GM21447 (cell line): ENCODE results near the gene ZDHHC5.
A peak's percentile ranks its signal among the peaks of the same experiment; 100 is the strongest.
"Not testable (repeated sequence)": the region's sequence is repeated elsewhere in the genome, so short reads cannot be mapped to it uniquely, and the experiment has no call there.

Source experiments
- ATAC-seq: cut with Tn5 transposase; IDR thresholded peaks from one replicate; pipeline ENCODE4 v1.9.1; 2021; ENCODE audit not compliant: unreplicated experiment

The ZDHHC5 gene

DNA sequence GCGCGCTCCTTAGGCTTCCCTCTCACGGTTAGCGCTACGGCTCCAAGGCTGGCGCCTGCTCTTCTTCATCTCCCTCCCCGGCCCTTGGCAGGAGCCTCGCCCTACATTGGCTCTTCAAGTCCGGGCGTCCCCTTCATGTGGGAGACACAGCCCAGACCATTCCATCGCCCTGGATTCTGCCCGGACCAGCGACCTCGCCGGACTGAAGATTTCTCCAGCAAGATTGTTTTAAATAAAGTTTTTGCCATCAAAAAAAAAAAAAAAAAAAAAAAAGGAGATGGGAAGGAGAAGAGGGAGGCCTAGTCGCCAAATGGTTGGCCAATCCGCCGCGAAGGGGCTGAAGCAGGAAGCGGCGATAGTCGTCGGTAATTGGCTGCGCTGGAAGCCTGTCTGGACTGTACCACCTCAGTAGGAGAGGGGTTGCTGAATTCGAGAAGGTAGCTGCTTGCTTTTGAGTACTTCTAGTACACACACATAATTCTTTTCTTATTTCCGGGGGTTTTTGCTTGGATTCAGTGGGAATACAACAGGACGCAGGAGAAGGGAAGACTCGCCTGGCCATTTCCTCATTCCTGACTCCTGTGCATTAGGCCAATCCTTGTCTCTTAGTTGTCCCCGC is 688 bp upstream of the ZDHHC5 start:
- ATAC-seq, result peak; percentile 63

- peak; percentile 9 for ATAC-seq
Observed at GRCh38 chr11:57668434-57668782, 494 bp downstream of the ZDHHC5 start.

DNA sequence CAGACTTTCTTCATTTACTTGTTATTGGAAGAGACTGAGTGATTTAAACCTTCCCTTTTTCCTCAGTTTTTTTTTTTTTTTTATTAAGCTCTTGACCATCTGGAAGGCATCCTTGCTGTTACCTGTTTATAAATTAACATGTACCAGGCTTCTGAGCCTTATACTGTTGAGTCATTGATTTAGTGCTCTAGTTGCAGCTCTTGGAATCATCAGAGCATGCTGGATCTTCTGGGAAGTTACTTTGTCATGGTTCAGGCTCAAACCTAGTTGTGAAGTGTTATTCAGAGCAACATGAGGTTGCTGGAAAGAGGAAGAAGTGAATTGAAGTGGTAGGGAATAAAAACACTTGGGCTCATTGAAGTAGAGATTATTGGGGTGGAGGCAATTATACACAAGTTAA is 6.3 kb downstream of the ZDHHC5 start:
- ATAC-seq, result no peak

DNA sequence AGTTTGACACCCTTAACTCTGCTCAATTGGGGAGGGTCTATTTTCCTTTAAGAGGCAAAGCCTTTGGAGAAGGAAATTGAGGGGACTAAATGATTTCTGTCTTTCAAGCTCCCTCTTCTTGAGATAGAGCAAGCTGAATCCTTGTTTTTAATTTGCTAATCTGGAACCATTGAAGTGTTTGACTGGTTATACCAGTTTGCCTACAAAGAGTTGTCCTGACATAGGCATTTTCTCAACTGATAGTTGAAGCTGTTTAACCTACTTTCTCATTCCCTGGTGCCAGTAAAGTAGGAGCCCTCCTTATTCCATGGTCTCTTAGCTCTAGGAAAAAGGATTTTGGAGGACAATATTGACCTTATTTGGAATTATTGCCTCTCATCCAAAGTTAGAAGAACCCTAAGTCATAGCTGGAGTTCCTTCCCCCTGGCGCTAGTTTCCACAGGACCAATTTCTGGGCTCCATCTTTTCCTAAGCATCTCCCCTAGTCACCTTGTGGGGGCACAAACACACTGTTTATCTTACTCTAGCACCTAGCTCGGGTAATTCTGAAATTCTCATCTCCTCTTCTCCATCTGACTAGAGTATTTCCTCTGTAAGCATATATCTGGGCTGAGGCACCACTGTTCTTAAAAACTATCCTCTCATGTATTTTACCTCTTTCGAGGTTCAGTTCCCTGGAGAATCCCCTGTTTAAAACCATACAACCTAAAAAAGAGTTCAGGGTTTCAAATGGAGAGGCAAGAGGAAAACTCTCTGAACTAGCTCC is 7.4 kb downstream of the ZDHHC5 start:
- no peak for ATAC-seq

DNA sequence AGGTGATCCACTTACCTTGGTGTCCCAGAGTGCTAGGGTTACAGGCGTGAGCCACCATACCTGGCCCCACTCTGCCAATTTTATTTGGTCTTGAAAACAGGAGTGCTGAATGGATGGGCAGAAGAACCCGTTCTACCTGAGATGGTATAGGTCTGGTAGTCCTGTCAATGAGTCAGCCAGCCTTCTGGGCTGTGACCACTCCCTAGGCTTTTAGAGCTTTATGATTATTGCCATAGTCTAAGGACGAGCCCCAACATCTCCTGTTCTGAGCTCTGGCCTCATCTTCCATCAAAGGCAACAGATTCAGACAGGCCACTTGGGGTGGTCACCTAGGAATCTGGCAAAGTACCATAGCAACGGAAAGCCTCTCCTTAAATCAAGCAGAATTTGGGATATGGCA is 11.5 kb downstream of the ZDHHC5 start:
- ATAC-seq, result no peak

GRCh38 chr11:57680552-57680874 is 12.6 kb downstream of the ZDHHC5 start:
- no peak for ATAC-seq

- no peak for ATAC-seq
Observed at GRCh38 chr11:57681168-57681567, 13.3 kb downstream of the ZDHHC5 start.

DNA sequence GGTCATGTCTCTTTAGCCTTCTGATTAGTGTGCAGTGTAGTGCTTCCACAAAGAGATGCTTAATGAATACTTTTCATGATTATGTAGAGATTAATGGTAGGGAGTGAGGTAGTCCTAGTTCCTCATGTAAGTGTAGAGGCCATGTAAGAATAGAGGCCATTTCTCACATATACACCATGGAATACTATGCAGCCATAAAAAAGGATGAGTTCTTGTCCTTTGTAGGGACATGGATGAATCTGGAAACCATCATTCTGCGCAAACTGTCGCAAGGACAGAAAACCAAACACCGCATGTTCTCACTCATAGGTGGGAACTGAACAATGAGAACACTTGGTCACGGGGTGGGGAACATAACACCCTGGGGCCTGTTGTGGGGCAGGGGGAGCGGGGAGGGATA is 22.6 kb downstream of the ZDHHC5 start:
- ATAC-seq, result not testable (repeated sequence)

DNA sequence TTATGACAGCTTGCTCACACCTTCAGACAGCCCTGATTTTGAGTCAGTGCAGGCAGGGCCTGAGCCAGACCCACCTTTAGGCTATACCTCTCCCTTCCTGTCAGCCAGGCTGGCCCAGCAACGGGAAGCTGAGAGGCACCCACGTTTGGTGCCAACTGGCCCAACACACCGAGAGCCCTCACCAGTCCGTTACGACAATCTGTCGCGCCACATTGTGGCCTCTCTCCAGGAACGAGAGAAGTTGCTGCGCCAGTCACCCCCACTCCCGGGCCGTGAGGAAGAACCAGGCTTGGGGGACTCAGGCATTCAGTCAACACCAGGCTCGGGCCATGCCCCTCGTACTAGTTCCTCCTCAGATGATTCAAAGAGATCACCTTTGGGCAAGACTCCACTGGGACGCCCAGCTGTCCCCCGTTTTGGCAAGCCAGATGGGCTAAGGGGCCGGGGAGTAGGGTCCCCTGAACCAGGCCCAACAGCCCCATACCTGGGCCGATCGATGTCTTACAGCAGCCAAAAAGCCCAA is 31.0 kb downstream of the ZDHHC5 start:
- ATAC-seq, result no peak

GRCh38 chr11:57699813-57700212 is 31.9 kb downstream of the ZDHHC5 start:
- no peak for ATAC-seq

DNA sequence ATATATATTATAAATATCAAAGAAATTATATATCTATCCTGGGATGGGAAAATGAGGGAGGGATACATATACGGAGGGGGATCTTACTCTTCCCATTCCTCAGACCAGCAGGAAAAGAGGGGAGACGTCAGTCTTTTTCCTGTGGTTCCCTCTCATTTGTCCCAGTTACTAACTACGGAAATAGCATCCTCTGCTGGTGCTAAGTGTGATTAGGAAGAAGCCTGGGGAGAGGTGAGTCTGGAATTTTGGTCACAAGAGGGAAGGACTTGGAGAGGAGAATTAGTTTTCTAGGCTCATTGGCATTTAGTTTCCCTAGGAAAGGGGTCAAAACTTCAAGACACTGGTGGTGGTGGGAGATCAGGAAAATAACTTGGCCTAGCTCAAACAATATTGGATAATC is 32.5 kb downstream of the ZDHHC5 start:
- no peak for ATAC-seq

DNA sequence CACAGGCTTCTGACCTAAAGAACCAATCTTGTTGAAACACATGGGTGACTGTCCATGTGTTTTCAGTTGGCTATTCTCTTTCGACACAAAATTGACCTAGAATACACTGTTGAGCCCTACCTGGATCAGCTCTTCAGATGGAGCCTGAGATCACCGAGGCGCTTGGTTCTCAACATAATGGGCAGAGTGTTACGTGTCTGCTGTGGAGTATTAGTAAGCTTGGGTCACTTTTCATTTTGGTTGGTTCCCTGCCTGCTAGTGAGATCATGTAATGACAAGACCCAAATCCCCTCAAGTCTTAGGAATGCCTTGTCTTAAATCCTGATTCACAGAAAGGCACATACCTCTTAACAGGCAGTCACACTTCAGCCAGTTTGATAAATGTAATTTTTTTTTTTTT is 35.4 kb downstream of the ZDHHC5 start:
- no peak for ATAC-seq

GRCh38 chr11:57704932-57705331 is 37.0 kb downstream of the ZDHHC5 start:
- no peak for ATAC-seq

GRCh38 chr11:57705432-57705831 is 37.5 kb downstream of the ZDHHC5 start:
- ATAC-seq, result not testable (repeated sequence)

GRCh38 chr11:57709802-57710367 is 42.0 kb downstream of the ZDHHC5 start:
- ATAC-seq, result no peak

- ATAC-seq, result peak; percentile 47
Observed at GRCh38 chr11:57711414-57712255, 43.7 kb downstream of the ZDHHC5 start, which contains the start of gene MED19. TSS of gene MED19 (minus strand) at chr11:57712215. CDS start at chr11:57712179, 36 bp downstream.

- peak; percentile 94 for ATAC-seq
Observed at GRCh38 chr11:57712256-57713150, 44.6 kb downstream of the ZDHHC5 start, which contains the start of gene TMX2. TSS of gene TMX2 (plus strand) at chr11:57712593. CDS start at chr11:57712619, 26 bp downstream.

GRCh38 chr11:57713835-57714234 is 45.9 kb downstream of the ZDHHC5 start:
- no peak for ATAC-seq

DNA sequence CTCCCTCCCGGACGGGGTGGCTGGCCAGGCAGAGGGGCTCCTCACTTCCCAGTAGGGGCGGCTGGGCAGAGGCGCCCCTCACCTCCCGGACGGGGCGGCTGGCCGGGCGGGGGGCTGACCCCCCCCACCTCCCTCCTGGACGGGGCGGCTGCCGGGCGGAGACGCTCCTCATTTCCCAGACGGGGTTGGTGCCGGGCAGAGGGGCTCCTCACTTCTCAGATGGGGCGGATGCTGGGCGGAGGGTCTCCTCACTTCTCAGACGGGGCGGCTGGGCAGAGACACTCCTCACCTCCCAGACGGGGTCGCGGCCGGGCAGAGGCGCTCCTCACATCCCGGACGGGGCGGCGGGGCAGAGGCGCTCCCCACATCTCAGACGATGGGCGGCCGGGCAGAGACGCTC is 48.8 kb downstream of the ZDHHC5 start:
- not testable (repeated sequence) for ATAC-seq

- no peak for ATAC-seq
Observed at GRCh38 chr11:57727185-57727584, 59.3 kb downstream of the ZDHHC5 start.
